WTC11 (cell line): ENCODE data around the gene PAK1IP1. TPM values are rescaled to one million over a fixed set of nuclear protein-coding genes. Genes with fewer than 3 reads are reported as not detected.

Source experiments
- ATAC-seq: fragments of 200-7000 bp; cut with Tn5 transposase; 2 replicates; pipeline ENCODE4 v1.10.0; 2021; ENCODE audit warnings: mild to moderate bottlenecking, moderate library complexity
- CTCF ChIA-PET: fragments of 300-600 bp; sonication (Branson Sonifier 250); formaldehyde crosslinking; loops from one replicate; lab custom pipeline; 2021; ENCODE audit warnings: antibody characterized with exemption; lab: Charles Lee
- POLR2A ChIA-PET: fragments of 350-600 bp; sonication (Branson Sonifier 250); formaldehyde crosslinking; loops from one replicate; lab custom pipeline; 2021; ENCODE audit warnings: antibody characterized with exemption; lab: Charles Lee
- DNase-seq: peaks from one replicate; pipeline ENCODE4 v3.0.0; 2021; ENCODE audit warnings: low spot score
- H3K27ac Mint-ChIP-seq: 2 replicates; pipeline ENCODE4 v1.8.0; 2021; ENCODE audit warnings: mixed read lengths
- H3K27me3 Mint-ChIP-seq: 2 replicates; pipeline ENCODE4 v1.8.0; 2021; ENCODE audit warnings: low read depth, mild to moderate bottlenecking, moderate library complexity, mixed read lengths
- H3K36me3 Mint-ChIP-seq: 2 replicates; pipeline ENCODE4 v1.8.0; 2021; ENCODE audit warnings: mixed read lengths
- H3K4me1 Mint-ChIP-seq: 2 replicates; pipeline ENCODE4 v1.8.0; 2022; ENCODE audit warnings: mixed read lengths
- H3K4me3 Mint-ChIP-seq: 2 replicates; pipeline ENCODE4 v1.8.0; 2021; ENCODE audit warnings: mild to moderate bottlenecking, moderate library complexity, mixed read lengths
- H3K9me3 Mint-ChIP-seq: 2 replicates; pipeline ENCODE4 v1.8.0; 2021; ENCODE audit warnings: mixed read lengths
- AFF4 ChIP-seq: sonication (generic); formaldehyde crosslinking; IDR thresholded peaks from 2 replicates; pipeline ENCODE4 v1.8.1; 2023; ENCODE audit warnings: mild to moderate bottlenecking, missing genetic modification reagents, borderline replicate concordance
- ARID4B ChIP-seq: sonication (generic); formaldehyde crosslinking; IDR thresholded peaks from 2 replicates; pipeline ENCODE4 v1.8.0; 2023; ENCODE audit warnings: missing genetic modification reagents, mild to moderate bottlenecking, borderline replicate concordance
- ATF2 ChIP-seq: sonication (generic); formaldehyde crosslinking; IDR thresholded peaks from 2 replicates; pipeline ENCODE4 v1.8.1; 2022; ENCODE audit warnings: low read depth, missing genetic modification reagents, borderline replicate concordance
- E2F4 ChIP-seq: sonication (generic); formaldehyde crosslinking; IDR thresholded peaks from 2 replicates; pipeline ENCODE4 v1.8.1; 2022; ENCODE audit warnings: low read depth, mild to moderate bottlenecking, moderate library complexity, missing genetic modification reagents, borderline replicate concordance
- E2F5 ChIP-seq: sonication (generic); formaldehyde crosslinking; IDR thresholded peaks from 2 replicates; pipeline ENCODE4 v1.8.1; 2022; ENCODE audit warnings: mild to moderate bottlenecking, moderate library complexity, missing genetic modification reagents
- ELF4 ChIP-seq: sonication (generic); formaldehyde crosslinking; IDR thresholded peaks from 2 replicates; pipeline ENCODE4 v1.8.1; 2022; ENCODE audit warnings: low read depth, mild to moderate bottlenecking, moderate library complexity, missing genetic modification reagents
- GABPB1 ChIP-seq: sonication (generic); formaldehyde crosslinking; IDR thresholded peaks from 2 replicates; pipeline ENCODE4 v1.8.1; 2023; ENCODE audit warnings: mild to moderate bottlenecking, missing genetic modification reagents
- HMGA2 ChIP-seq: fragments of 250-450 bp; sonication (Bioruptor Pico); IDR thresholded peaks from 2 replicates; pipeline ENCODE4 v1.4.0; 2021; ENCODE audit warnings: mild to moderate bottlenecking, moderate library complexity
- NFE2L1 ChIP-seq: sonication (generic); formaldehyde crosslinking; IDR thresholded peaks from 2 replicates; pipeline ENCODE4 v1.8.1; 2023; ENCODE audit warnings: missing genetic modification reagents
- PRRX2 ChIP-seq: fragments of 250-450 bp; sonication (Bioruptor Pico); IDR thresholded peaks from 2 replicates; pipeline ENCODE4 v1.8.0; 2021; ENCODE audit warnings: mild to moderate bottlenecking
- SMAD3 ChIP-seq: sonication (generic); formaldehyde crosslinking; IDR thresholded peaks from 2 replicates; pipeline ENCODE4 v1.8.0; 2022; ENCODE audit warnings: missing genetic modification reagents, mild to moderate bottlenecking, borderline replicate concordance
- SP1 ChIP-seq: sonication (generic); formaldehyde crosslinking; conservative IDR thresholded peaks from 2 replicates; pipeline ENCODE4 v1.8.1; 2022; ENCODE audit warnings: missing genetic modification reagents
- ZBTB43 ChIP-seq: sonication (generic); formaldehyde crosslinking; IDR thresholded peaks from 2 replicates; pipeline ENCODE4 v1.8.1; 2023; ENCODE audit warnings: mild to moderate bottlenecking, missing genetic modification reagents
- ZNF281 ChIP-seq: sonication (generic); formaldehyde crosslinking; IDR thresholded peaks from 2 replicates; pipeline ENCODE4 v1.8.0; 2023; ENCODE audit warnings: mild to moderate bottlenecking, missing genetic modification reagents
- ZNF317 ChIP-seq: sonication (generic); formaldehyde crosslinking; IDR thresholded peaks from 2 replicates; pipeline ENCODE4 v1.8.1; 2023; ENCODE audit warnings: low read depth, mild to moderate bottlenecking, moderate library complexity, missing genetic modification reagents, borderline replicate concordance
- ZNF671 ChIP-seq: fragments of 250-450 bp; sonication (Bioruptor Pico); IDR thresholded peaks from 2 replicates; pipeline ENCODE4 v1.8.0; 2021; ENCODE audit warnings: mild to moderate bottlenecking
- ZSCAN18 ChIP-seq: fragments of 250-450 bp; sonication (Bioruptor Pico); IDR thresholded peaks from 2 replicates; pipeline ENCODE4 v2.1.2; 2022; ENCODE audit warnings: mild to moderate bottlenecking, moderate library complexity
- total RNA-seq: library from RNA; stranded (reverse); gene quantifications from 3 replicates; pipeline ENCODE4 v1.2.3, GENCODE V29; 2021

Gene PAK1IP1
- total RNA-seq, 1 experiment from 2014 or later = 30.4 TPM

- Mint-ChIP-seq H3K36me3 (peaks cover 34% of the 10 kb centered on the region), H3K27me3 (no peaks in the 10 kb centered on the region), H3K4me1 (peaks cover 28% of the 10 kb centered on the region), H3K27ac (peak overlapping the region; percentile 99), H3K4me3 (peak overlapping the region; percentile 97), H3K9me3 (peaks cover 20% of the 10 kb centered on the region)
- no peak for DNase-seq
- ATAC-seq = no peak
- CTCF ChIA-PET = interaction anchor here (0.9 to 1.6 kb wide), 2 partner anchors 17 to 36 kb away, joined by 4 to 6 read pairs; no protein-coding TSS in a partner anchor
- no peak for TF ChIP-seq ZNF281 (CRISPR knock-in tag)
- TF ChIP-seq E2F4 (CRISPR knock-in tag) = no peak
- no peak for TF ChIP-seq ZNF671 (CRISPR knock-in tag)
- no peak for TF ChIP-seq SP1
- no peak for TF ChIP-seq AFF4 (CRISPR knock-in tag)
- no peak for TF ChIP-seq ATF2
- no peak for TF ChIP-seq ZBTB43 (CRISPR knock-in tag)
- TF ChIP-seq ELF4 (CRISPR knock-in tag) = no peak
- TF ChIP-seq HMGA2 (CRISPR knock-in tag) = no peak
- TF ChIP-seq NFE2L1 = no peak
- TF ChIP-seq ARID4B (CRISPR knock-in tag) = no peak
- no peak for TF ChIP-seq PRRX2 (CRISPR knock-in tag)
- no peak for TF ChIP-seq GABPB1 (CRISPR knock-in tag)
- no peak for TF ChIP-seq ZSCAN18 (CRISPR knock-in tag)
- TF ChIP-seq SMAD3 (CRISPR knock-in tag) = no peak
- no peak for TF ChIP-seq ZNF317
- TF ChIP-seq E2F5 (CRISPR knock-in tag) = no peak
- POLR2A ChIA-PET = interaction anchor here (0.6 to 1.0 kb wide), 2 partner anchors 28 to 64 kb away, joined by 4 to 6 read pairs; partner anchors contain the start of genes C6orf52 and PAK1IP1
These were observed 28.8 kb downstream of the PAK1IP1 start for GRCh38 chr6:10723567-10723881.
